ENCODE results near the gene IRX4. TPM values are rescaled to one million over a fixed set of nuclear protein-coding genes. Genes with fewer than 3 reads are reported as not detected.

The IRX4 gene
- total and polyA plus RNA-seq, 10 donors: 0.05 TPM; not detected in 9

- DNase-seq: peak; percentile 14
- no peak overlapping the region for H3K27ac ChIP-seq
- intact Hi-C loops (cut with DNase I; ENCODE audit: low total_unique reads): no loop called here
- WGBS, 5 donors: 82 to 86% (median 82%) methylated on average over 19 of the region's 19 CpGs
- TF ChIP-seq, protein P1, sequence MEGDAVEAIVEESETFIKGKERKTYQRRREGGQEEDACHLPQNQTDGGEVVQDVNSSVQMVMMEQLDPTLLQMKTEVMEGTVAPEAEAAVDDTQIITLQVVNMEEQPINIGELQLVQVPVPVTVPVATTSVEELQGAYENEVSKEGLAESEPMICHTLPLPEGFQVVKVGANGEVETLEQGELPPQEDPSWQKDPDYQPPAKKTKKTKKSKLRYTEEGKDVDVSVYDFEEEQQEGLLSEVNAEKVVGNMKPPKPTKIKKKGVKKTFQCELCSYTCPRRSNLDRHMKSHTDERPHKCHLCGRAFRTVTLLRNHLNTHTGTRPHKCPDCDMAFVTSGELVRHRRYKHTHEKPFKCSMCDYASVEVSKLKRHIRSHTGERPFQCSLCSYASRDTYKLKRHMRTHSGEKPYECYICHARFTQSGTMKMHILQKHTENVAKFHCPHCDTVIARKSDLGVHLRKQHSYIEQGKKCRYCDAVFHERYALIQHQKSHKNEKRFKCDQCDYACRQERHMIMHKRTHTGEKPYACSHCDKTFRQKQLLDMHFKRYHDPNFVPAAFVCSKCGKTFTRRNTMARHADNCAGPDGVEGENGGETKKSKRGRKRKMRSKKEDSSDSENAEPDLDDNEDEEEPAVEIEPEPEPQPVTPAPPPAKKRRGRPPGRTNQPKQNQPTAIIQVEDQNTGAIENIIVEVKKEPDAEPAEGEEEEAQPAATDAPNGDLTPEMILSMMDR (IDR thresholded peaks at IDR 0.05 in 8 of 11, conservative IDR thresholded peaks at IDR 0.05 in 3 of 11): no peak
- TF ChIP-seq POLR2A (IDR thresholded peaks at IDR 0.05) (no peak), POLR2AphosphoS5 (IDR thresholded peaks at IDR 0.05) (no peak)
- peaks cover 0 to 58% (median 0%) of the 10 kb centered on the region in 7 donors for H3K27me3 ChIP-seq (replicated peaks in 1 of 7)
- no peaks in the 10 kb centered on the region for H3K9me3 ChIP-seq
- no peak overlapping the region for H3K4me3 ChIP-seq
- no peaks in the 10 kb centered on the region for H3K4me1 ChIP-seq
- H3K36me3 ChIP-seq: no peaks in the 10 kb centered on the region
These were observed 39.0 kb upstream of the IRX4 start for GRCh38 chr5:1921711-1922110.

- intact Hi-C loops (cut with DNase I; ENCODE audit: low total_unique reads): no loop called here
- peaks cover 0 to 9% (median 1%) of the 10 kb centered on the region in 8 donors for H3K9me3 ChIP-seq
- no peak overlapping the region for H3K4me3 ChIP-seq
- TF ChIP-seq POLR2A (IDR thresholded peaks at IDR 0.05): no peak
- no peak for TF ChIP-seq POLR2AphosphoS5 (IDR thresholded peaks at IDR 0.05)
- TF ChIP-seq, protein P1 (IDR thresholded peaks at IDR 0.05 in 8 of 11, conservative IDR thresholded peaks at IDR 0.05 in 3 of 11): no peak
- H3K36me3 ChIP-seq: no peaks in the 10 kb centered on the region
- peaks cover 0 to 55% (median 0%) of the 10 kb centered on the region in 7 donors for H3K27me3 ChIP-seq (replicated peaks in 1 of 7)
- H3K27ac ChIP-seq: no peak overlapping the region
- H3K4me1 ChIP-seq: no peaks in the 10 kb centered on the region
- DNase-seq: no peak
- WGBS, 5 donors: 71 to 85% (median 80%) methylated on average over 6 of the region's 6 CpGs
These were observed 37.0 kb upstream of the IRX4 start for GRCh38 chr5:1919750-1920149.

- TF ChIP-seq, protein P1 (IDR thresholded peaks at IDR 0.05 in 8 of 11, conservative IDR thresholded peaks at IDR 0.05 in 3 of 11): no peak
- no peak for TF ChIP-seq POLR2A (IDR thresholded peaks at IDR 0.05)
- TF ChIP-seq POLR2AphosphoS5 (IDR thresholded peaks at IDR 0.05): no peak
- intact Hi-C loops (cut with DNase I; ENCODE audit: low total_unique reads): no loop called here
- H3K36me3 ChIP-seq: no peaks in the 10 kb centered on the region
These were observed 36.5 kb upstream of the IRX4 start for GRCh38 chr5:1919209-1919566.

DNA sequence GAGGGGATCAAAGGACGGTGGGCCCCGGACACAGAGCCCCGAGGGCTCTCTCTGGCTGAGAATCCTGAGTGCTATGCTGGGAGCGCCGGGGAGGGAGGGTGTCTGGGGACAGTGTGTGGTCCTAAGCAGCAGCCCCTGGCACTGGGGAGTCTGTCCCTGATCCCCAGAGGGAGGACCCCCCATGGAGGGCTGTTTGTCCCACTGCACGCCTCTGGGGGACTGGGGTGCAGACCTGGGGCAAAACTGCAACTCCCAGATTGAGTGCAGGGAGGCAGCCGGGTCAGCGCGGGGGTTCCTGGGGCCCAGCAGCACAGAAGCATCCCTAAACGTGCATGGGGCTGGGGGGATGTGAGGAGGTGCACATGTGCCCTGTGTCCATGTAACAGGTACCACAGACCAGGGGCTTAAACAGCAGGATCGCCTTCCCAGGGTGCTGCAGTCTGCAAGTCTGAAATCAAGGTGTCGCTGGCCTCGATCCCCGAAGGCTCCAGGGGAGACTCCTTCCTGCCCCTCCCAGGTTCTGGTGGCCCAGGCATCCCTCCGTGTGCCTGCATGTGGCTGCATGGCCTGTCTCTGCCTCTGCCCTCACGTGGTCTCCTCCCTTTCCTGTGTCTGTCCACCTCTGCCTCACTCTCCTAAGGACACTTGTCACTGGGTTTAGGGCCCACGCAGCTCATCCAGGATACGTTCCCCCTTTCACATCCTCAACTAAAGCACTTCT is 35.9 kb upstream of the IRX4 start:
- WGBS, 5 donors: 74 to 82% (median 77%) methylated on average over 8 to 18 of the region's 18 CpGs
- TF ChIP-seq POLR2A (IDR thresholded peaks at IDR 0.05) (no peak), POLR2AphosphoS5 (IDR thresholded peaks at IDR 0.05) (no peak)
- TF ChIP-seq, protein P1 (IDR thresholded peaks at IDR 0.05 in 8 of 11, conservative IDR thresholded peaks at IDR 0.05 in 3 of 11): no peak
- Histone ChIP-seq H3K9me3 (peaks cover 0 to 20% (median 7%) of the 10 kb centered on the region in 8 donors), H3K4me1 (no peaks in the 10 kb centered on the region), H3K36me3 (no peaks in the 10 kb centered on the region), H3K27me3 (replicated peaks in 1 of 7) (peaks cover 0 to 50% (median 0%) of the 10 kb centered on the region in 7 donors), H3K4me3 (no peak overlapping the region), H3K27ac (no peak overlapping the region)
- intact Hi-C loops (cut with DNase I; ENCODE audit: low total_unique reads): no loop called here
- DNase-seq: peak; percentile 57

More at GRCh38 chr5:1919209-1919566, 36.5 kb upstream of the IRX4 start:
- DNase-seq: no peak
- no peak overlapping the region for H3K4me3 ChIP-seq
- no peak overlapping the region for H3K27ac ChIP-seq
- 78 to 92% (median 86%) methylated on average over 9 of the region's 9 CpGs for WGBS, 5 donors
- H3K4me1 ChIP-seq: no peaks in the 10 kb centered on the region
- peaks cover 0 to 54% (median 0%) of the 10 kb centered on the region in 7 donors for H3K27me3 ChIP-seq (replicated peaks in 1 of 7)
- peaks cover 0 to 15% (median 6%) of the 10 kb centered on the region in 8 donors for H3K9me3 ChIP-seq

Measured in spleen (tissue), 11 donors.